ENCODE measurements around the gene CIDEA. TPM values are rescaled to one million over a fixed set of nuclear protein-coding genes. Genes with fewer than 3 reads are reported as not detected.

Gene CIDEA
- total and polyA plus RNA-seq, 9 of the 15 experiments (the other 6 are each of a cell fraction or from before 2014, with no cell fraction given) = not detected

DNA sequence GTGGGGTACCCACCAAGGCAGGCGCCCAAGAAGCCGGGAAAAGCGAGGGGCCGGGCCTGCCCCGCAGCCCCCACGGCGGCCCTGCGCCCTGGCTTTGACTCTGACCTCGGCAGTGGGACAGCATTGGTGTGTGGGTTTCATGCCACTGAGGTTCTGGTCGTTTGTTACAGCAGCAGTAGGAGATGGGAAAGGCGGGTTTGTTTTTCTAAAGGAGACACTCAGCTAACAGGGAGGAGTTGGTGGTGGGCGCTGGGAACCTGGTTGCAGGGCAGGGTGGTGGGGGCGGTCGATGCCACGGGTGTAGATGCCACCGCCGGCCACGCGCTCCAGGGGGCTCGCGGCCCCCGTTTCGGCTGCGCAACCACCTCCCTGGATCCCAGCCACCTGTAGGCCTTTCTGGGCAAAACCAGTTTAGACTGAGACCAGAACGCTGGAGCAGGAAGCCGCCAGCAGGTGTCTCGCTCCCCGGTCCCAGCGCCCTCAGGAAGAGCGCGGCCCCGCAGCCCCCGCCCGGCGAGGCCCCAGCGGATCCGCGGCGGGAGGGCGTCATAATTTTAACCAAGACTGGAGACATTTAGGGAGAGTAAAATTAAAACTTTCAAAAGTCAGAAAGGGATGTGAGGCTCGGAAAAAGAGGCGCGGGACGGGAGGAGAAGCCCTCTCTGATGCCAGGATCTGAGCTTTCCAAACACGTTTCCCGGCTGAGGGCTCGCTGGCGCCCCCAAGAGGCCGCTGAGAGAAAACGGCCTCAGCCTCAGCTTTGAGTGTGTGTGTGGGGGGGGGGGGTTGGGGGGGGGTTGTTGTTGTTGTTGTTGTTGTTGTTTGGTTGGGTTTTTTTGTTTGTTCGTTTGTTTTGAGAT is 17.4 kb downstream of the CIDEA start (continued):
- TF ChIP-seq DDX20 (tag; IDR thresholded peaks at IDR 0.05; ENCODE audit: low read depth) (no peak), ZNF431 (CRISPR knock-in tag; IDR thresholded peaks at IDR 0.05) (no peak), TCFL5 (CRISPR knock-in tag; conservative IDR thresholded peaks at IDR 0.05) (no peak), PPARD (CRISPR knock-in tag; IDR thresholded peaks at IDR 0.05) (no peak), KDM2B (CRISPR knock-in tag; IDR thresholded peaks at IDR 0.05) (no peak), SRSF3 (IDR thresholded peaks at IDR 0.05; ENCODE audit: insufficient read depth, low read length) (no peak), MTA1 (IDR thresholded peaks at IDR 0.05; ENCODE audit: borderline replicate concordance) (no peak), CHD1 (IDR thresholded peaks at IDR 0.05; ENCODE audit: low read length) (no peak), CREB1 (IDR thresholded peaks at IDR 0.05) (0 out of 2 replicates have a peak, but pooled peaks have one; percentile 27), CREB1 (CRISPR knock-in tag; IDR thresholded peaks at IDR 0.05) (no peak), RB1 (IDR thresholded peaks at IDR 0.05; ENCODE audit: low read depth) (peak; percentile 46; the same call in 1 of the 2 replicates), ZNF311 (CRISPR knock-in tag; IDR thresholded peaks at IDR 0.05) (no peak), WHSC1 (IDR thresholded peaks at IDR 0.05; ENCODE audit: low read length) (no peak)
- TF ChIP-seq, protein P1, sequence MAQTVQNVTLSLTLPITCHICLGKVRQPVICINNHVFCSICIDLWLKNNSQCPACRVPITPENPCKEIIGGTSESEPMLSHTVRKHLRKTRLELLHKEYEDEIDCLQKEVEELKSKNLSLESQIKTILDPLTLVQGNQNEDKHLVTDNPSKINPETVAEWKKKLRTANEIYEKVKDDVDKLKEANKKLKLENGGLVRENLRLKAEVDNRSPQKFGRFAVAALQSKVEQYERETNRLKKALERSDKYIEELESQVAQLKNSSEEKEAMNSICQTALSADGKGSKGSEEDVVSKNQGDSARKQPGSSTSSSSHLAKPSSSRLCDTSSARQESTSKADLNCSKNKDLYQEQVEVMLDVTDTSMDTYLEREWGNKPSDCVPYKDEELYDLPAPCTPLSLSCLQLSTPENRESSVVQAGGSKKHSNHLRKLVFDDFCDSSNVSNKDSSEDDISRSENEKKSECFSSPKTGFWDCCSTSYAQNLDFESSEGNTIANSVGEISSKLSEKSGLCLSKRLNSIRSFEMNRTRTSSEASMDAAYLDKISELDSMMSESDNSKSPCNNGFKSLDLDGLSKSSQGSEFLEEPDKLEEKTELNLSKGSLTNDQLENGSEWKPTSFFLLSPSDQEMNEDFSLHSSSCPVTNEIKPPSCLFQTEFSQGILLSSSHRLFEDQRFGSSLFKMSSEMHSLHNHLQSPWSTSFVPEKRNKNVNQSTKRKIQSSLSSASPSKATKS (CRISPR knock-in tag; IDR thresholded peaks at IDR 0.05) = no peak
- TF ChIP-seq, protein P2, sequence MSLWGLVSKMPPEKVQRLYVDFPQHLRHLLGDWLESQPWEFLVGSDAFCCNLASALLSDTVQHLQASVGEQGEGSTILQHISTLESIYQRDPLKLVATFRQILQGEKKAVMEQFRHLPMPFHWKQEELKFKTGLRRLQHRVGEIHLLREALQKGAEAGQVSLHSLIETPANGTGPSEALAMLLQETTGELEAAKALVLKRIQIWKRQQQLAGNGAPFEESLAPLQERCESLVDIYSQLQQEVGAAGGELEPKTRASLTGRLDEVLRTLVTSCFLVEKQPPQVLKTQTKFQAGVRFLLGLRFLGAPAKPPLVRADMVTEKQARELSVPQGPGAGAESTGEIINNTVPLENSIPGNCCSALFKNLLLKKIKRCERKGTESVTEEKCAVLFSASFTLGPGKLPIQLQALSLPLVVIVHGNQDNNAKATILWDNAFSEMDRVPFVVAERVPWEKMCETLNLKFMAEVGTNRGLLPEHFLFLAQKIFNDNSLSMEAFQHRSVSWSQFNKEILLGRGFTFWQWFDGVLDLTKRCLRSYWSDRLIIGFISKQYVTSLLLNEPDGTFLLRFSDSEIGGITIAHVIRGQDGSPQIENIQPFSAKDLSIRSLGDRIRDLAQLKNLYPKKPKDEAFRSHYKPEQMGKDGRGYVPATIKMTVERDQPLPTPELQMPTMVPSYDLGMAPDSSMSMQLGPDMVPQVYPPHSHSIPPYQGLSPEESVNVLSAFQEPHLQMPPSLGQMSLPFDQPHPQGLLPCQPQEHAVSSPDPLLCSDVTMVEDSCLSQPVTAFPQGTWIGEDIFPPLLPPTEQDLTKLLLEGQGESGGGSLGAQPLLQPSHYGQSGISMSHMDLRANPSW (CRISPR knock-in tag; IDR thresholded peaks at IDR 0.05) = no peak
- TF ChIP-seq, protein P3, sequence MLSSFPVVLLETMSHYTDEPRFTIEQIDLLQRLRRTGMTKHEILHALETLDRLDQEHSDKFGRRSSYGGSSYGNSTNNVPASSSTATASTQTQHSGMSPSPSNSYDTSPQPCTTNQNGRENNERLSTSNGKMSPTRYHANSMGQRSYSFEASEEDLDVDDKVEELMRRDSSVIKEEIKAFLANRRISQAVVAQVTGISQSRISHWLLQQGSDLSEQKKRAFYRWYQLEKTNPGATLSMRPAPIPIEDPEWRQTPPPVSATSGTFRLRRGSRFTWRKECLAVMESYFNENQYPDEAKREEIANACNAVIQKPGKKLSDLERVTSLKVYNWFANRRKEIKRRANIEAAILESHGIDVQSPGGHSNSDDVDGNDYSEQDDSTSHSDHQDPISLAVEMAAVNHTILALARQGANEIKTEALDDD (IDR thresholded peaks at IDR 0.05) = no peak
- TF ChIP-seq, protein P4, sequence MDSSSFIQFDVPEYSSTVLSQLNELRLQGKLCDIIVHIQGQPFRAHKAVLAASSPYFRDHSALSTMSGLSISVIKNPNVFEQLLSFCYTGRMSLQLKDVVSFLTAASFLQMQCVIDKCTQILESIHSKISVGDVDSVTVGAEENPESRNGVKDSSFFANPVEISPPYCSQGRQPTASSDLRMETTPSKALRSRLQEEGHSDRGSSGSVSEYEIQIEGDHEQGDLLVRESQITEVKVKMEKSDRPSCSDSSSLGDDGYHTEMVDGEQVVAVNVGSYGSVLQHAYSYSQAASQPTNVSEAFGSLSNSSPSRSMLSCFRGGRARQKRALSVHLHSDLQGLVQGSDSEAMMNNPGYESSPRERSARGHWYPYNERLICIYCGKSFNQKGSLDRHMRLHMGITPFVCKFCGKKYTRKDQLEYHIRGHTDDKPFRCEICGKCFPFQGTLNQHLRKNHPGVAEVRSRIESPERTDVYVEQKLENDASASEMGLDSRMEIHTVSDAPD (CRISPR knock-in tag; IDR thresholded peaks at IDR 0.05) = no peak
- TF ChIP-seq, protein P5, sequence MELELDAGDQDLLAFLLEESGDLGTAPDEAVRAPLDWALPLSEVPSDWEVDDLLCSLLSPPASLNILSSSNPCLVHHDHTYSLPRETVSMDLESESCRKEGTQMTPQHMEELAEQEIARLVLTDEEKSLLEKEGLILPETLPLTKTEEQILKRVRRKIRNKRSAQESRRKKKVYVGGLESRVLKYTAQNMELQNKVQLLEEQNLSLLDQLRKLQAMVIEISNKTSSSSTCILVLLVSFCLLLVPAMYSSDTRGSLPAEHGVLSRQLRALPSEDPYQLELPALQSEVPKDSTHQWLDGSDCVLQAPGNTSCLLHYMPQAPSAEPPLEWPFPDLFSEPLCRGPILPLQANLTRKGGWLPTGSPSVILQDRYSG (tag; conservative IDR thresholded peaks at IDR 0.05; ENCODE audit: low read depth) = 0 out of 2 replicates have a peak, but pooled peaks have one; percentile 39

Measured in K562 (cell line).